Type B pancreatic cell (in vitro differentiated cells): ENCODE results near the gene BCL11B. TPM values are rescaled to one million over a fixed set of nuclear protein-coding genes. Genes with fewer than 3 reads are reported as not detected.

ENCODE experiments used
- DNase-seq: peaks from one replicate; pipeline ENCODE4 v3.0.0; 2021; ENCODE audit warnings: mixed read lengths; ENCODE audit not compliant: unreplicated experiment; ENCODE audit errors: extremely low spot score
- H3K27ac Mint-ChIP-seq: 2 replicates; pipeline ENCODE4 v1.8.0; 2021; ENCODE audit warnings: mild to moderate bottlenecking, mixed read lengths
- H3K27me3 Mint-ChIP-seq: 2 replicates; pipeline ENCODE4 v1.8.0; 2021; ENCODE audit warnings: mixed read lengths
- H3K36me3 Mint-ChIP-seq: 2 replicates; pipeline ENCODE4 v1.8.0; 2021; ENCODE audit warnings: mixed read lengths
- H3K4me1 Mint-ChIP-seq: one replicate; pipeline ENCODE4 v1.8.0; 2021; ENCODE audit warnings: mixed read lengths; ENCODE audit not compliant: unreplicated experiment
- H3K4me3 Mint-ChIP-seq: 2 replicates; pipeline ENCODE4 v1.8.0; 2021; ENCODE audit warnings: mild to moderate bottlenecking, mixed read lengths
- H3K9me3 Mint-ChIP-seq: 2 replicates; pipeline ENCODE4 v1.8.0; 2021; ENCODE audit warnings: mixed read lengths
- total RNA-seq: library from RNA; stranded (reverse); gene quantifications from 2 replicates; pipeline ENCODE4 v1.2.1, GENCODE V29; 2021; ENCODE audit warnings: low replicate concordance
- TF ChIP-seq, protein P1 (sequence below): fragments of 200-600 bp; sonication (generic); conservative IDR thresholded peaks from 2 replicates; pipeline ENCODE4 v1.5.0; 2021; ENCODE audit warnings: antibody characterized with exemption, mild to moderate bottlenecking

BCL11B gene
- total RNA-seq, 1 donor from 2014 or later: 11.4 TPM

GRCh38 chr14:99249389-99249788, 22.6 kb downstream of the BCL11B start:
- peaks cover 20% of the 10 kb centered on the region for H3K27me3 Mint-ChIP-seq
- H3K4me3 Mint-ChIP-seq: no peak overlapping the region
- no peak overlapping the region for H3K27ac Mint-ChIP-seq
- TF ChIP-seq, protein P1, sequence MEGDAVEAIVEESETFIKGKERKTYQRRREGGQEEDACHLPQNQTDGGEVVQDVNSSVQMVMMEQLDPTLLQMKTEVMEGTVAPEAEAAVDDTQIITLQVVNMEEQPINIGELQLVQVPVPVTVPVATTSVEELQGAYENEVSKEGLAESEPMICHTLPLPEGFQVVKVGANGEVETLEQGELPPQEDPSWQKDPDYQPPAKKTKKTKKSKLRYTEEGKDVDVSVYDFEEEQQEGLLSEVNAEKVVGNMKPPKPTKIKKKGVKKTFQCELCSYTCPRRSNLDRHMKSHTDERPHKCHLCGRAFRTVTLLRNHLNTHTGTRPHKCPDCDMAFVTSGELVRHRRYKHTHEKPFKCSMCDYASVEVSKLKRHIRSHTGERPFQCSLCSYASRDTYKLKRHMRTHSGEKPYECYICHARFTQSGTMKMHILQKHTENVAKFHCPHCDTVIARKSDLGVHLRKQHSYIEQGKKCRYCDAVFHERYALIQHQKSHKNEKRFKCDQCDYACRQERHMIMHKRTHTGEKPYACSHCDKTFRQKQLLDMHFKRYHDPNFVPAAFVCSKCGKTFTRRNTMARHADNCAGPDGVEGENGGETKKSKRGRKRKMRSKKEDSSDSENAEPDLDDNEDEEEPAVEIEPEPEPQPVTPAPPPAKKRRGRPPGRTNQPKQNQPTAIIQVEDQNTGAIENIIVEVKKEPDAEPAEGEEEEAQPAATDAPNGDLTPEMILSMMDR: no peak
- no peak for DNase-seq
- peaks cover 40% of the 10 kb centered on the region for H3K4me1 Mint-ChIP-seq
- H3K9me3 Mint-ChIP-seq: no peaks in the 10 kb centered on the region
- H3K36me3 Mint-ChIP-seq: peaks cover 3% of the 10 kb centered on the region

DNA sequence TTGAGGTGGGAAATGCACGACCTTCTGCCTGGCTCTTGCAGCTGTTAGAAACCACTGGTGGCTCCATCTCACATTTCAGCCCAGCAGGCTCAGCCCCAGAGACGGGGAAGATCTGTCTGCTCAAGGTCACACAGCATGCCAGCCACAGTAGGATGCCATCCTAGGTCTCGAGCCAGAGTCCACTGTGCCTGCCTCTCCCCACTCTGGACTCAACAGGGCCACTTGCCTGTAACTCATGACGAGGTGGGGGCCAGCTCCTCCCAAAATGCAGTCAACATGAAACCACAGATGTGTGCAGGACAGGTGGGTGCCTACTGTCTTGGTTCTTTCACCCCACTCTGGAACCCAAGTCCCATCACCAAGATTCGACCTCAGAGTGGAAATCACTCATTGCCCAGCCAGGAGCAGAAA, 23.2 kb downstream of the BCL11B start:
- no peak for DNase-seq
- Mint-ChIP-seq H3K27ac (peak overlapping the region; percentile 72), H3K4me3 (peak overlapping the region; percentile 67), H3K9me3 (no peaks in the 10 kb centered on the region), H3K27me3 (peaks cover 25% of the 10 kb centered on the region), H3K36me3 (peaks cover 3% of the 10 kb centered on the region), H3K4me1 (peaks cover 46% of the 10 kb centered on the region)
- TF ChIP-seq, protein P1: no peak

- peak overlapping the region; percentile 67 for H3K4me3 Mint-ChIP-seq
- DNase-seq: no peak
- peak overlapping the region; percentile 72 for H3K27ac Mint-ChIP-seq
- no peaks in the 10 kb centered on the region for H3K9me3 Mint-ChIP-seq
- H3K36me3 Mint-ChIP-seq: peaks cover 3% of the 10 kb centered on the region
- TF ChIP-seq, protein P1: no peak
- H3K4me1 Mint-ChIP-seq: peaks cover 54% of the 10 kb centered on the region
- H3K27me3 Mint-ChIP-seq: peaks cover 25% of the 10 kb centered on the region
These were observed 24.2 kb downstream of the BCL11B start for GRCh38 chr14:99247772-99248171.

DNA sequence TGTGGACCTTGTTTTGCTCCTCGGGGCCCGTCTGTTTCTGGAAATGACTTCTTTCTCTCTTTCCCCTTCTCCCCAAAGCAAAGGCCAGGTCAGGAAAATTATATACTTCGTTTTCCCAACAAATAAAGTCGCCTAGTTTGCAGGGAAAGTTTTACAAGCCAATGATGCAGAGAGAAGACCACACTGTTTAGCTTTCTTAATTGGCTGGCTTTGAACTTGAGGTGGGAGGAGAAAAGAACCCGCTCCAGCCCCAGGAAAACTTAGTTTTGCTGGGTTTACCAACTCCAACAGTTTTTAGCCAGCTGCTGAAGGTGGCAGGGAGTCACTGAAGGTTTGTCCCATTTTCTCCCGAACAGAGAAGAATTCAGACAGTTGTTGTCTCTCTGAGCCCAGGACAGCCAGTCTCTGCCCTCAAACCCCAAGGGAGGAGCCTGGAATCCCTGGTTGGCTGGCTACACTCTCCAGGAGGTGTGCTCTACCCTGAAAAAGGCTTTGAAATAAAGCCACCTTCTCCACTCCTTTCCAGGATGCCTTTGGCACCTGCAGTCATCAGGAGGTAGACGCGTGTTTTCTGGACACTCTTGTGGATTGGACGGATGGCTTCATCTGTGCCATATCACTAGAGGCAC, 24.8 kb downstream of the BCL11B start:
- Mint-ChIP-seq H3K4me3 (peak overlapping the region; percentile 82), H3K9me3 (no peaks in the 10 kb centered on the region), H3K4me1 (peaks cover 56% of the 10 kb centered on the region), H3K27me3 (peaks cover 25% of the 10 kb centered on the region), H3K36me3 (peaks cover 3% of the 10 kb centered on the region), H3K27ac (peak overlapping the region; percentile 43)
- TF ChIP-seq, protein P1: no peak
- DNase-seq: no peak

GRCh38 chr14:99246536-99247097, 25.4 kb downstream of the BCL11B start:
- Mint-ChIP-seq H3K27ac (peak overlapping the region; percentile 43), H3K36me3 (peaks cover 3% of the 10 kb centered on the region), H3K9me3 (no peaks in the 10 kb centered on the region), H3K27me3 (peaks cover 25% of the 10 kb centered on the region), H3K4me3 (peak overlapping the region; percentile 82), H3K4me1 (peaks cover 62% of the 10 kb centered on the region)
- TF ChIP-seq, protein P1: no peak
- no peak for DNase-seq
